HG02588 (cell line): ENCODE results near the gene IDH2.
"Not testable (repeated sequence)": the region's sequence is repeated elsewhere in the genome, so short reads cannot be mapped to it uniquely, and the experiment has no call there.

Experiments used
- ATAC-seq: cut with Tn5 transposase; IDR thresholded peaks from one replicate; pipeline ENCODE4 v1.9.1; 2021; ENCODE audit warnings: mild to moderate bottlenecking, moderate library complexity; ENCODE audit not compliant: unreplicated experiment

The IDH2 gene

DNA sequence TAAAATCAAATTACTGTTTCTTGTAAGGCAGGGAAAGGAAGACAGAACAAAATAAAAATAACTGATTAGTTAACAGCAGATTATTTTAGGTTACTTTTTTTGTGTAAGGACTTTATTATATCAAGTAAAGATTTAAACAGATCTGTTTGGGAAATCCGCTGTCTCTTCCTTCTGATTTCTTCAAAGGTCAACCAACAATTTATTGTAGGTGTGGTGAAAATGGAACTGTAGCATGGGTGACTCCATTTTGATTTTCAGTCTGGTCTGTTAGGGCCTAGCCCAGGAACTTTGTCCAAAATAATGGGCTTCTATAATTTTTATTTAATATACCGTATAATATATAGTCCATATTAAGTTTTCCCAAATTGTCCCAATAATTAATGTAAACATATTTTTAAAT, 13.5 kb upstream of the IDH2 start:
- no peak for ATAC-seq

DNA sequence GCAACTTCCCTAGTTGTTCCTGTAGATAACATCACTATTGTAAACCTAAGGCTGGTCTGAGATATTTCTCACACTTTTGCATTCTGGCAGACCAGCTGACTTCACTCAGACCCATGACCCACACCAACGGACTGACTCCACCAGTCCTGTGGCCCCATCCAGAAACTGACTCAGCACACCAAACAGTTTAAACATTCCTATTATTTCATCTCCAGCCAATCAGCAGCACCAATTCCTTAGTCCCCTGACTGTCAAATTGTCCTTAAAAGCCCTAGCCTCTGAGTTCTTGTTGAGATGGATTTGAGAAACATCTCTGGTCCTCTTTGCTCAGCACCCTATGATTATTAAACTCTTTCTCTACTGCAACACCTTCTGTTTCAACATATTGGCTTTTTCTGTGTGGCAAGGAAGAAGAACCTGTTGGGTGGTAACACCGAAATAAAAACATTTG, 12.2 kb upstream of the IDH2 start:
- no peak for ATAC-seq

DNA sequence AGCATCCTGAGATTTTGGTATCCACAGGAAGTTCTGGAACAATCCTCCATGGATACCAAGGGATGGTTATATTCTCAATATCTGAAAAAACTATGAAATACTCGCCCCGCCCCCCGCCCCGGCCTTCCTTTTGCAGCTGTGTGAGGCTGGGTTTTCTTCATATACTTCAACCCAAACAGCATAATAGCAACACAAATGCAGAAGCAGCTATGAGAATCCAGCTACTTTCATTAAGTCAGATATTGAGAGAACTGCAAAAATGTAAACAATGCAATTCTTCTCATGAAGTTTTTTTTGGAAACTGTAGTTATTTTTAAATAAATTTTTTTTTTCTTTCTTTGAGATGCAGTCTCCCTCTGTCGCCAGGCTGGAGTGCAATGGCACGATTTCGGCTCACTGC, 10.9 kb upstream of the IDH2 start:
- ATAC-seq: no peak

DNA sequence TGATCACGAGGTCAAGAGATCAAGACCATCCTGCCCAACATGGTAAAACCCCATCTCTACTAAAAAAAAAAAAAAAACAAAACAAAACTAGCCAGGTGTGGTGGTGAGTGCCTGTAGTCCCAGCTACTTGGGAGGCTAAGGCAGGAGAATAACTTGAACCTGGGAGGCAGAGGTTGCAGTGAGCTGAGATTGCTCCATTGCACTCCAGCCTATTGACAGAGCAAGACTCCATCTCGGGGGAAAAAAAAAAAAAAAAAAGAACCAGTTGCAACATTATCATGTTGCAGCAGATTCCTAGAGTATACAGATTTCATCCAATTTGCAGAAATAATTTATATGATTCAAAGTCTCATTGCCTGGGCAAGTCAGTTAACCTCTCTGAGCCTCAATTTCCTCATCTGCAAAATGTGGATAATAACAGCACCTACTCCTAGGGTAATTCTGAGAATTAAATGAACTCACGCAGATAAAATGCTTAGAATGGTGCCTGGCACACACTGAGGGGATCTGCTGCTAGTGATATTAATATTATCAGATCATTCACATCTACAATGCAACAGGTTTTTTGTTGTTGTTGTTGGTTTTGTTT, 7.0 kb upstream of the IDH2 start:
- not testable (repeated sequence) for ATAC-seq

DNA sequence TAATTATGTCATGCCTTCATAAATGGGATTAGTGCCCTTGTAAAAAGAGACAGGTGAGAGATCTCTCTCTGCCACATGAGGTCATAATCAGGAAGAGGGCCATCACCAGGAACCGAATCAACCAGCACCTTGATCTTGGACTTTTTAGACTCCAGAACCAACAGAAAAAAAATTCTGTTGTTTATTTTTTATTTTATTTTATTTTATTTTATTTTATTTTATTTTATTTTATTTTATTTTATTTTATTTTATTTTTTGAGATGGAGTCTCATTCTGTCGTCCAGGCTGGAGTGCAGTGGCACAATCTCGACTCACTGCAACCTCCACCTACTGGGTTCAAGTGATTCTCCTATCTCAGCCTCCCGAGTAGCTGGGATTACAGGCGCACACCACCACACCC, 5.8 kb upstream of the IDH2 start:
- not testable (repeated sequence) for ATAC-seq

DNA sequence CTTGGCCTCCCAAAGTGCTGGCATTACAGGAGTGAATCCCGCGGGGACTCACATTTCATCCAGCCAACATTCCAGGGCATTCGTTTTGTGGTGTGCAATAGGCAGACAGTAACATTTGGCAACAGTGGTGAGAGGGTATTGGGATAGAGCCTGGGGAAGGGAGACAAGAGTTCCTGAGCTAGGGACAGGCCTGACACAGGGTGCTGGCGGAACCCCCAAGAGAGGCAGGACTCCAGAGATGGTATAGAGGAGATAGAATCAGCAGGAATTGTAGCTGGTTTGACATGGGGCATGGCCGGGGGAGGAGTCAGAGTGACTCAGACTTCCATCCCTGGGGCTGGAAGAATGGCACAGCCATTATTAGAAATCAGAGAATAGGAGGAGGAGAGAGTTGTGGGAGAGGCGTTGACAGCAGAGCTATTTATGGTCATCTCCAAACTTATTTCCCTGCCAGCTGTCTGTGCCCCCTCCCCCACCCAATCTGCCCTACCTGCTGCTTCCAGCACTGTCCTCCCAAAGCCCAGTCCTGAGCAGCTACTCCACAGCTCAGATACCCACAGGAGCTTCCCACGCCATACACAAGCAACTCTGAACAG, 4.4 kb upstream of the IDH2 start:
- ATAC-seq: no peak

DNA sequence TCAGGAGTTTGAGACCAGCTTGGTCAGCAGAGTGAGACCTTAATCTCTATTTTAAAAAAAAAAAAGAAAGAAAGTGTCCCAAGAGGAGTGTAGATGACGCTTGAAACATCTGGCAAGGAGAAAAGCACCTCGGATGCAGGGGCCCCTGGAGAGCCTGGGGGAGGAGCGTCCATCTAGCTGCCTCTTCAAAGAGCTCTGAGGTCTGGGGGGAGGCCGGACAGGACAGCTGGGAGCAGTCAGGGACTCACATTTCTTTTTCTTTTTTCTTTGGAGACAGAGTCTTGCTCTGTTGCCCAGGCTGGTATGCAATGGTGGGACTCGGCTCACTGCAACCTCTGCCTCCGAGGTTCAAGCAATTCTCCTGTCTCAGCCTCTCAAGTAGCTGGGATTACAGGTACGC, 3.3 kb upstream of the IDH2 start:
- ATAC-seq: no peak

DNA sequence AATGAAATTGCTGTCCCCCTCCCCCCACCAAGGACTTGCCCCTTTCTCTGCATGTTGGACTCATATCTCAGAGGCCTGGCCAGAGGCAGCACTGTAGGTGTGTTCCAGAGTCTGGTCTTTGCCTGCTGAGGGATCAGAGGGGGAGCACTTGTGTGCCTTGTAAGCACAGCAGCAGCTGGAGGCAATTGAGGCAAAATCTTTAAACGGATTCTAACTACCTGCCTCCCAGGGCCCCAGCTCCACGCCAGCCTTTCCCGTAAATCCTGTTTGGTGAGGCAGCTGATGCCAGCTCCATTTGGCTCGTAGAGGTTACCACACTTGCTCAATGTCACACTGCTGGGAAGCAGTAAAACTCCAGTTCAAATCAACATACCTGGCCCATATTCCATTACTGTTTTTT, 2.3 kb upstream of the IDH2 start:
- no peak for ATAC-seq

DNA sequence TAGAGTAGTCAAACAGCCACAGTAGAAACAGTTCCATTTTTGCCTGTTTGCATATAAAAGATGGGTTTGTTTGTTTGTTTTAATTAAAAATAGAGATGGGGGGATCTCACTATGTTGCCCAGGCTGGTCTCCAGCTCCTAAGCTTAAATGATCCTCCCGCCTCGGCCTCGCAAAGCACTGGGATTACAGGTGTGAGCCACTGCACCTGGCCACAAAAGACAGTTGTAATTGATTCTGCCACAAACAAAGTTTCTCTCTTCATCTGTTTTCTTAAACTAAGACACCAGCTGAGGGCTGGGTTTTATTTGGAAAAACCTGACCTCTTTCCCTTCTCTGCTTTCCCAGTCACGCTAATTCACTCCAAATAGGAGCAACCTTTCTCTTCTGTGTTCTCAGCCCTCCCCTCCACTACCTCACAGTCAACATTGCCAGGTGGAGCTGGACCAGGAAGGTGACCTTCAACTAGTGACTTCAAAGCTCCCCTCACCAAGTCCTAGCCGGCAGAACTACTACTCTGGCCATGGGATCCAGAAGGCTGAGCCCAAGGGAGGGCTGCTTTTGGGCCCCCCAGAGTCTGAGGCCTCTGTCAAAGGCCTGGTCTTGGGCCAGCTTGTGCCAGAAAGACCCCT, 1.5 kb upstream of the IDH2 start:
- no peak for ATAC-seq

DNA sequence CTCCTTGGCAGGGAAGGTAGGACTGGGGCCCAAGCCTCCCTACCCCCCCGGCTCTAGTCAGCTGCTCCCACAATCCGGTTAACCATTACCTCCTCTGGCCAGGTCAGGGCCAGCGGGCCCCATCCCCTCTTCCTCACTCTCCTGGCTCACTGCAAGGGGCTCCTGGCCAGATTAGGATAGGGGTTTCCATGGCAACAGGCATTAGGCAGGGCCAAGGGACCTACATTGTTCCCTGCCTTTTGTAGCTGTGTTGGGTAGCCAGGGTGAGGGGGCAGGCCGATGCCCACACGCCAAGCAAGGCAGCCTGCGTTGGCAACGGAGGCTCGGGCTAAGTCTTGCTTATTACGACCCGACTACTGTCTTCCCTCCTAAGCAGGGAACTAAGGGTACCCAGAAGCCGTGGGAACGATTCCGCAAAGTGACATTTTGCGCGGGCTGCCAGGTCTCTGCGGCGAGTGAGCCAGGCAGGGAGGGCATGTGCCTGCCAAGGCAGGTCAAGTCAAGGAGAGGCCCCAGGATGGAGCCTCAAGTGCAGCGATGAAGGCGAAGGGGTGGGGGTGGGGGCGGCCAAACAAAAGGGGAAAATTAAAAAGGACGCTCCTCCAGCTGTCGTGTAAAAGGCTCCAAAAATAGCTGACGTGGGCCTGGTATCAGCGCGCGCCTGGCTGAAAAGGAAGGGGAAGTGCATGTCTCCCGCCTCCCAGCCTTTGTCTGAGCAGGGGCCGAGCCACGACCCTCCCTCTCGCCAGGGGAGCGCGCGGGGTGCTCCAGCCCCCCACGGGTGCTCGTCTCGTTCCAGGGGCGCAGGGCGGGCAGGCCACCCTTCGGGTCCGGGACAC, 919 bp downstream of the IDH2 start:
- ATAC-seq: peak; percentile 9

DNA sequence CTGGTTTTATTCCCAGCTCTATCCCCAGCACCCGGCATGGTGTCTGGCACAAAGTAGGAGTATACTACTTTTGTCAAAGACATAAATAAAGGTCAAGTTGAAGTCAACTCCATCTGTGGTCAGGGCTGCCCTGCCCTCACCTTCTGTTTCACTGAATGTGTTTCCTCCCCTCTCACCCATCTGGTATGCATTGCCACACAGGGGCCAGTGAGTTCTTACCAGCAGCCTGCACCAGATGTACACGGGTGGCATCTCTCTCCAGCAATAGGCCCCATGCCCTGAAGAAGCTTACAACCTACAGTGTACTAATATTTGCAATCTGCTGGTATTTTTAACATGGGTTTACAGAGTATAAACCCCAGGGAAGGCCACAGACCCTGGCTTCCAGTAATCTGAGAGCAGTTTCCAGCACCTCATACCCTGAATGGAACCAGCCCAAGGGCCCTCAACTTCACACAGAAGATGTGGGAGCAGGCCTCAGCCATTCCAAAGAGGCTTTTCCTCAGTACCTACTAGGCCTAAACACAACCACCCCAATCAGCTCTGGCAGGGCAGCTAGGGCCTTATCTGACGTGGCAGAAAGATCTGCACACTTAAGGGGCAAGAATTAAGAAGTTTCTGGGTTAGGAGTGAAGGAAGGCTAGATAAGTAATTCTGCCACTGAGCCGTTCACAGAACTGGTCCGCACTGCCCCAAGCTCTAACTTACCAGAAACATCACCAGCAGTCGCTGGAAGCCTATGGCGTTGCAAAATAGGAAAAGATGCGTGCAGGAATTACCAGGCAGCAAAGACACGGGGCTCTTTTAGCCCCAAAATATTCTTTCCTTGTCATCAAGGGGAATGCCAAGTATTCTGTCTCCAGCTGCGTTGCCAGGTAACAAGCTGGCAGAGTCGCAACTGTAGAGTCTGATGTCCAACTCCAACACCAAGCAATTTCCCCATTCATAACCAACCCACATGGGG, 2.1 kb downstream of the IDH2 start:
- no peak for ATAC-seq

DNA sequence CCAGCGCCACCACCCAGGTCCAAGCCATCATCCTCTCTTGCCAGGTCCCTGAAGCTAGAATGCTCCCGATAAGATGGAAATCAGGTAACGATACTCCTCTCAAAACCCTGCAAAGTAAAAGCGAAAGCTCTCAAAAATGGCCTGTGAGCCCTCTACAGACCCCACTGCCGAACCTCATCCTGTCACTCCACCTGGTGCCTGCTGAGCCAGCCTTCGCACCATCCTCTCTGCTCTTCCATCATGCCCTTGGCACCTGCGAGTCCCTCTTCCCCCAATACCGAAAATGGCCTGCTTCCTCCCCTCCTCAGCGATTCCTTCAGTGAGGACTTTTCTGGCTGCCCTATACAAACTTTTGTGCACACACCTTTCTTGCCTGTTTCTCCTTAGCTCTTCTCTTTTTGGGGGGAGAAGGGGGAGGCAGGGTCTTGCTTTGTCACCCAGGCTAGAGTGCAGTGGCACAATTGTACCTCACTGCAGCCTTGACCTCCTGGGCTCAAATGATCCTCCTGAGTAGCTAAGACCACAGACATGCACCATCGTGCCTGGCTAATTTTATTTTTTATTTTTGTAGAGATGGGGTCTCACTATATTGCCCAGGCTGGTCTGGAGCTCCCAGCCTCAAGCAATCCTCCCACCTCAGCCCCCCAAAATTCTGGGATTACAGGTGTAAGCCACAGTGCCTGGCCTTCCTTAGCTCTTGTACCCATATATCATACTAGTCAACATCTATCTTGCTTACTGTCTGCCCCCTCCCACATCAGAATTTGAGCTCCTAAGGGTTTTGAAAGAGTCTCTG, 3.0 kb downstream of the IDH2 start:
- ATAC-seq: no peak

DNA sequence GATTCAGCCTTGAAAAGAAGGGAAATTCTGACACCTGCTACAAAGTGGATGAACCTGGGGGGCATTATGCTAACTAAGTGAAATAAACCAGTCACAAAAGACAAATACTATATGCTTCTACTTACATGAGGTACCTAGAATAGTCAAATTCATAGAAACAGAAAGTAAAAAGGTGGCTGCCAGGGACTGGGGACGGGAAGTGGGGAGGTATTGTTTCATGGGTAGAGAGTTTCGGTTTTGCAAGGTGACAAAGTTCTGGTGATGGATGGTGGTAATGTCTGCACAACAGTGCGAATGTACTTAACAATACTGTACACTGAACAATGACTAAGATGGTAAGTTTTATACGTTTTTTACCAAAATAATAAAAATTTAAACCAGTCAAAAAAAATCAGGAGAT, 4.8 kb downstream of the IDH2 start:
- ATAC-seq: peak; percentile 49

DNA sequence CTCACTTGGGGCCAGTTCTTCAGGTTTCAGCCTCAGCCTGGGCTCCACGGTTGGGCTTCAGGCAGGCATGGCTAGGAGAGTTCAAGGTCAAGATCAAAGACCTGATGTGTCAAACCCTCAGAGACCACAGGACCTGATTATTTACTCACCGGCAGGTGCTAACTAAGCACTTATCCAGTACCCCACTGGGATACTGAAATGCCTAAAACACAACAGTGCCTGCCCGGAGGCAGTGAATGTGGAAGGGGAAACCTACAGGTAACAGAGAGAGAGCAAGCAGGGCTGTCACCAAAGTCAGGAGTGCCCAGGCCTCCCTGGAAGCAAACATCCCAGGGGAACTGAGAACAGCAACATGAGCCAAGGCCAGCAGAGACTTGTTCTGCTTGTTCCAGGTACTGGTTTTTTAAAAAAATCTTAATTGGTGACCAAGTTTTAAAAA, 6.7 kb downstream of the IDH2 start:
- no peak for ATAC-seq

DNA sequence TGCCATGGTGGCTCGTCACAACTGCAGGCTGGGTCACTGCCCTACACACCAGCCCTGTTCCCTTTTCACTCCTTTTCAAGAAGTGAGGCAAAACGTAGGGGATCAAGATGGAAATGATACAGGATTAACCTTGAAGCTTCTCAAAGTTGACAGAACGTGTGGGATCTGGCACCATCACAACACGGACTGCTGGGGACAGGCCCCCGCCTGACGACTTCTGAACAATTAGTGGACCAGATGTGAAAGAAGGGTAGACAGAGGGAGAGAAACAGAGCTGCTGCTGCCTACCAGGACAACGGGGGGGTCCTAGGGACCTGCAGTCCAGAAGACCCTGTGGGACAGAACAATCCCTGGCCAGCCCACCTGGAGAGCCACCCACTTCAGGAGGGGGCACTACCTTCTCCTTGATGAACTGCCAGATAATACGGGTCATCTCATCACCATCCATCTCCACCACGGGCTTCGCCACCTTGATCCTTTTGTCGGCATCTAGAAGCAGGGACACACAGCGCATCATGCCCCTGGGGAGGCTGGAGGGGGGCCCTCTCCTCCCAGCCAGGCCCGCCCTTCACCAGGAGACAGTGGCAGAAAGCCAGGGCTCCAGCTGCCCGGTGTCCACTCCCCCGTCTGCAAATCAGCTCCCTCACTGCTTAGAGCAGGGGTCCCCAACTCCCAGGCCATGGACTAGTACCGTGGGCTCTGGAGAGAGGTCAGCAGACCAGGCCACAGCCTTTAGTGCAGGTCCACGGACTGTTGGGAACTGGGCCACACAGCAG, 10.9 kb downstream of the IDH2 start:
- ATAC-seq: no peak

DNA sequence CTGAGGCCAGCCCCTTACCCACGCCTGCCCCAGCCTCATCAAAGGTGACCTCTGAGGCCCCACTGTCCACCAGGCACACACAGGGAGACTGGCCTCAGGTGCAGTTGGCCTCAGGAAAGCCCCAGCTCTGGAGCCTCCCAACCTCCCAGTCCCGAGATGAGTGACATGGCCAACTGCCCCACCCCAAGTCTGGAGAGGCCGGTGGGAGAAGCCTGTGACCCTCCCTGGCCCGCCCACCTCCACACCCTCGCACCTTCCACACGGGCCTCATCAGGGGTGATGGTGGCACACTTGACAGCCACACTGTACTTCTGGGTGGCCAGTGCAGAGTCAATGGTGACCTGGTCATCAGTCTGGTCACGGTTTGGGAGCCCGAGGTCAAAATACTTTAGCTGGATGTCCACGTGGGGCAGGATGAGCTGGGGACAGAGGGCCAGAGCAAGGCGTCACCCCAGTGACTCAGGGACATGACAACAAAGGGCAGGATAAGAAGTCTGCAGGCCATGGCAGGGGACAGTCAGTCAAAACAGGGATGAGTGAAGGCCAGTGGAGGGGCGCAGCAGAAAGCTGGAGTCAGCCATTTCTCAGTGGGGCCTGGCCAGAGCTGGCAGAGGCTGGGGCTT, 11.9 kb downstream of the IDH2 start:
- no peak for ATAC-seq

DNA sequence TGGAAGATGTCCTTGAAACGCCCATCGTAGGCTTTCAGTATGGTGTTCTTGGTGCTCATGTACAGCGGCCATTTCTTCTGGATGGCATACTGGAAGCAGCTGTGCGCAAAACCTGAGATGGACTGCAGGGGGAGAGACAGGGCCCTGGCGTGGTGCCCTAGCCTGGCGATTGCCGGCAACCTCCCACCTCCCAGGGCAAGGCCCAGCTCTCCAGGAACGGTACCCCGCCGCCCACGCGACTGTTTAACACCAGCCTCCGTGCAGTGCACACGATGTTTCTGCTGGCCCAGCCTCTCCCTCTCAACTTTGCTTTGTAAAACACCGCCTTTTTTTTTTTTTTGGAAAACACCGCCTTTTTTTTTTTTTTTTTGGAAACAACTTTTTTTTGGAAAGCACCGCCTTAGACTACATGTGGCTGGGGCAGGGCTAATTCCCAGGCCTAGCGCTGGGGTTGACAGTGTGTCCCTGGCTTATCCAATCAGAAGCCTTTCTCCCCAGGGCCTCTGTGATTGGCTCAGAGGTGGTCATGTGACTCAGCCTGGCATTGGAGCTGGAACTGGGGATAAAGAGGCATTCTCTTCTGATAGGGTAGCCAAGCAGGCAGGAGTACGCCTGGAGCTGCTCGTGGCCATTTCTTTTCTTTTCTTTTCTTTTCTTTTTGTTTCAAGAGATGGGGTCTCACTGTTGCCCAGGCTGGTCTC, 14.7 kb downstream of the IDH2 start:
- ATAC-seq: no peak

DNA sequence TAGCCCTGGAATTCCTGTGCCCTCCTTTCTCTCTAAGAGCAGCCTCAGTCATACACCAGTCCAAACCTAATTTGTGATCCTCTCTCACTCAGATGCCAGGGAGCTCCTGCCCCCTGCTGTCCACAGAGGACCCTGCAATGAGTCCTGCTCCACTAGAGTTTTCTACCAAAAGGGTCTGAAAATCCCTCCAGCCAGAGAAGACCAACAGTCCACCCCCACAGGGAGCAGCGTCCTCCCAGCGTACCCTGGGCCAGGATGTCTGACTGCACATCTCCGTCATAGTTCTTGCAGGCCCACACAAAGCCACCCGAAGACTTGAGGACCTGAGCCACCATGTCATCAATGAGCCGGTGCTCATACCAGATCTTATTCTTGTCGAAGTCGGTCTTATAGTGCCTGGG, 15.4 kb downstream of the IDH2 start:
- no peak for ATAC-seq
